ENCODE data around the gene GRAP2. TPM values are rescaled to one million over a fixed set of nuclear protein-coding genes. Genes with fewer than 3 reads are reported as not detected.

The GRAP2 gene
- total RNA-seq, 4 donors from 2014 or later = 0.76 to 11.1 (median 1.1) TPM

DNA sequence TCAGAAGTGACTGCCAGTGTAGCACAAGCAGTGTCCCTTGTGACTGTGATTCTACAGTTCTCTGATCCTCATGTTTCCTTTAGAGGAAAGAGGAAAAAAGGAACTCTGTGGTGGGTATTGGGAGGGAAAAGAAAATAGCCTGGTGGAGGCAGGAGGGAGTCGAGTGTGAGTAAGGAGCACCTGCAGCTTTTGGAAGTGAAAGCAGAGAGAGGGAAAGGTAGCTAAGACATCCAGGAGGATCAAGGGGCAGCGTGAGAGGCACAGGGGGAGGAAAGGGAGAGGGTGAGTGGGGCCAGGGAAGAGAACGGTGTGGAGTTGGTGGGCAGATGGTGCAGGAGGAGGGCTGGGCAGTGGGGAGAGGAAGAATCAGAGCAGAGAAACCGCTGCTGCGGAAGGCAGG, 71.8 kb downstream of the GRAP2 start:
- WGBS, 2 donors = 61 to 66% methylated on average over 5 of the region's 5 CpGs
- Histone ChIP-seq H3K4me1 (peaks cover 0 to 15% (median 4%) of the 10 kb centered on the region in 3 donors), H3K27ac (no peak overlapping the region), H3K4me3 (no peak overlapping the region), H3K36me3 (no peaks in the 10 kb centered on the region), H3K9me3 (no peaks in the 10 kb centered on the region), H3K27me3 (peaks cover 0 to 99% (median 0%) of the 10 kb centered on the region in 4 donors)
- intact Hi-C loops (cut with DNase I) = no loop called here
- TF ChIP-seq, protein P1, sequence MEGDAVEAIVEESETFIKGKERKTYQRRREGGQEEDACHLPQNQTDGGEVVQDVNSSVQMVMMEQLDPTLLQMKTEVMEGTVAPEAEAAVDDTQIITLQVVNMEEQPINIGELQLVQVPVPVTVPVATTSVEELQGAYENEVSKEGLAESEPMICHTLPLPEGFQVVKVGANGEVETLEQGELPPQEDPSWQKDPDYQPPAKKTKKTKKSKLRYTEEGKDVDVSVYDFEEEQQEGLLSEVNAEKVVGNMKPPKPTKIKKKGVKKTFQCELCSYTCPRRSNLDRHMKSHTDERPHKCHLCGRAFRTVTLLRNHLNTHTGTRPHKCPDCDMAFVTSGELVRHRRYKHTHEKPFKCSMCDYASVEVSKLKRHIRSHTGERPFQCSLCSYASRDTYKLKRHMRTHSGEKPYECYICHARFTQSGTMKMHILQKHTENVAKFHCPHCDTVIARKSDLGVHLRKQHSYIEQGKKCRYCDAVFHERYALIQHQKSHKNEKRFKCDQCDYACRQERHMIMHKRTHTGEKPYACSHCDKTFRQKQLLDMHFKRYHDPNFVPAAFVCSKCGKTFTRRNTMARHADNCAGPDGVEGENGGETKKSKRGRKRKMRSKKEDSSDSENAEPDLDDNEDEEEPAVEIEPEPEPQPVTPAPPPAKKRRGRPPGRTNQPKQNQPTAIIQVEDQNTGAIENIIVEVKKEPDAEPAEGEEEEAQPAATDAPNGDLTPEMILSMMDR (IDR thresholded peaks at IDR 0.05) = no peak
- TF ChIP-seq POLR2A (IDR thresholded peaks at IDR 0.05) = no peak
- DNase-seq = no peak

DNA sequence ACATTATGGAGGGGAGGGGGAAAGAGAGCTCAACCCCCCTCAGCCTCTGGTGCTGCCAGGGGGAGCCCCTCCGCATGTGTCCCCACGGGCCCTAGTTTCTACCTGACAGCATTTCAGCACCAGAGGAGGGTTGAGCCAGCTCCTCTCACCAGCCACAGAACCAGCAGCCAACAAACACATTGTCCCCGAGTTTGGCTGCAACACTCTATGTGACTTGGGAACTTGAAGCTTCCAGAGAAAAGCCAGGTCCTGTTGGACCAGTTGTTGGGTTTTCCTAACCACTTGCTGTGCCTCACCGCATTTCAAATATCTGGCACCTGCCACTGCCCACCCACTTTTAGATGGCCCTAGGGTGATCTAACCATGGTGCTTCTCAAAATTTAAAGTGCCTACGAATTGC, 72.8 kb downstream of the GRAP2 start:
- WGBS, 2 donors = 47 to 61% methylated on average over 5 of the region's 5 CpGs
- intact Hi-C loops (cut with DNase I) = no loop called here
- no peak for DNase-seq
- H3K27ac ChIP-seq = no peak overlapping the region
- H3K4me1 ChIP-seq = peaks cover 0 to 5% (median 0%) of the 10 kb centered on the region in 3 donors
- H3K9me3 ChIP-seq = no peaks in the 10 kb centered on the region
- H3K36me3 ChIP-seq = no peaks in the 10 kb centered on the region
- TF ChIP-seq, protein P1 (IDR thresholded peaks at IDR 0.05) = no peak
- TF ChIP-seq POLR2A (IDR thresholded peaks at IDR 0.05) = no peak
- no peak overlapping the region for H3K4me3 ChIP-seq
- H3K27me3 ChIP-seq = peaks cover 0 to 97% (median 0%) of the 10 kb centered on the region in 4 donors

DNA sequence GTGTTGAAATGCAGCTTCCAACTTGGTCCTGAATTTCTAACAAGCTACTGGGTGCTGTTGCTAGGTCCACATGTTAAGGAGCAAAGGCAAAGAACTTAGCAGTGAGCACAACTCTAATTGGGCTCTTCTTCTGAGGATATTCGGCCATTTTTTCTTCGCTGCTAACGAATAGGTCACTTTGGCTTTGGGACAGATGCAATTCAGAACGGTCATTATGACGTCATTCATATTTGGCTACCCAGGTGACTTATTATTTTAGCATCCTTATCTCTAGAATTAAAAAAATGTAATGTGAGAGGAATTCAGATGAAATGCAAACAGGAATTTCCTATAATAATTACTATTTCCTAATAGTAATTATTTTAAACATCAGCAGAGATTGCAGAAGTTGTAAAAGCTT, 73.2 kb downstream of the GRAP2 start:
- intact Hi-C loops (cut with DNase I) = no loop called here
- TF ChIP-seq, protein P1 (IDR thresholded peaks at IDR 0.05) = no peak
- TF ChIP-seq POLR2A (IDR thresholded peaks at IDR 0.05) = no peak
- no peaks in the 10 kb centered on the region for H3K9me3 ChIP-seq
- peaks cover 0 to 97% (median 0%) of the 10 kb centered on the region in 4 donors for H3K27me3 ChIP-seq
- 72 to 77% methylated on average over 5 of the region's 5 CpGs for WGBS, 2 donors
- no peak overlapping the region for H3K27ac ChIP-seq
- no peak overlapping the region for H3K4me3 ChIP-seq
- no peak for DNase-seq
- no peaks in the 10 kb centered on the region for H3K36me3 ChIP-seq
- H3K4me1 ChIP-seq = peaks cover 0 to 5% (median 0%) of the 10 kb centered on the region in 3 donors

DNA sequence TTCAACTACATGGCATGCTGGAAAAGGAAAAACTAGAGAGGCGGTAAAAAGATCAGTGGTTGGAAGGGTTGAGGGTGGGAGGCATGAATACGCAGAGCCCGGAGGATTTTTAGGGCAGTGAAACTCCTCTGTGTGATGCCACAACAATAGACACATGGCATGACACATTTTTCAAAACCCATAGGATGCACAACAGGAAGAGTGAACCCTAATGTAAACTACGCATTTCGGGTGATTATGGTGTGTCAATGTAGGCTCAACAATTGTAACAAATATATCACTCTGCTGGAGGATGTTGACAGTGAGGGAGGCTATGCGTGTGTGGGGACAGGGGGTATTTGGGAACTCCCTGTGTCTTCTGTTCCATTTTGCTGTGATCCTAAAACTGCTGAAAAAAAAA, 78.2 kb downstream of the GRAP2 start:
- no peaks in the 10 kb centered on the region for H3K9me3 ChIP-seq
- peaks cover 0 to 8% (median 6%) of the 10 kb centered on the region in 3 donors for H3K4me1 ChIP-seq
- WGBS, 2 donors = 66 to 72% methylated on average over 6 of the region's 6 CpGs
- no peak for DNase-seq
- H3K27ac ChIP-seq = no peak overlapping the region
- peaks cover 0 to 67% (median 0%) of the 10 kb centered on the region in 4 donors for H3K27me3 ChIP-seq
- no peak overlapping the region for H3K4me3 ChIP-seq
- TF ChIP-seq, protein P1 (IDR thresholded peaks at IDR 0.05) = no peak
- TF ChIP-seq POLR2A (IDR thresholded peaks at IDR 0.05) = no peak
- no peaks in the 10 kb centered on the region for H3K36me3 ChIP-seq
- intact Hi-C loops (cut with DNase I) = no loop called here

DNA sequence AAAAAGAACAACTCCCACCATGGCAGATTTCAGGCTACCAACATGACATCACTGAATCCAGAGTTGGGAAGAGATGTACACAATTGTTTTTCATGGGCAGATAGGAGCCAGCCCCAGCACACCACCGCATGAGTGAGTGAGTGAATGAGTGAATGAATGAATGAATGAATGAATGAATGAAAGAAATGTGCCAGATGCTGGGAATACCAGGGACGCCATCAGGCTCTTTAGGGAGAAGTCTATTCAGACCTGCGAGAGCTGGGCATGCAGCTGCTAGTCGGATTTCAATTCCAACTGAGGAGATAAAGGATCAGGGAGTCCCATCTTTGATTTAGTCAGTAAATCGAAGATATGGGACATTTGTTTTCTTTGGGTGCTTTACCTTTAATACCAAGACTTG, 78.6 kb downstream of the GRAP2 start:
- H3K36me3 ChIP-seq = no peaks in the 10 kb centered on the region
- no peaks in the 10 kb centered on the region for H3K9me3 ChIP-seq
- WGBS, 2 donors = 52 to 67% methylated on average over 5 of the region's 5 CpGs
- TF ChIP-seq POLR2A (IDR thresholded peaks at IDR 0.05) = no peak
- TF ChIP-seq, protein P1 (IDR thresholded peaks at IDR 0.05) = no peak
- intact Hi-C loops (cut with DNase I) = no loop called here
- H3K4me1 ChIP-seq = peaks cover 4 to 12% (median 6%) of the 10 kb centered on the region in 3 donors
- H3K27me3 ChIP-seq = peaks cover 0 to 63% (median 0%) of the 10 kb centered on the region in 4 donors
- no peak for DNase-seq
- H3K4me3 ChIP-seq = no peak overlapping the region
- no peak overlapping the region for H3K27ac ChIP-seq
